Osteocyte (in vitro differentiated cells): Measurements from ENCODE around the gene CCT2. TPM values are rescaled to one million over a fixed set of nuclear protein-coding genes. Genes with fewer than 3 reads are reported as not detected.

Source experiments
- DNase-seq: peaks from one replicate; pipeline ENCODE4 v3.0.0; 2021; ENCODE audit warnings: mixed read lengths; ENCODE audit not compliant: unreplicated experiment; ENCODE audit errors: extremely low spot score
- H3K27ac Mint-ChIP-seq: one replicate; pipeline ENCODE4 v1.8.0; 2021; ENCODE audit warnings: mild to moderate bottlenecking, mixed read lengths; ENCODE audit not compliant: unreplicated experiment
- H3K27me3 Mint-ChIP-seq: one replicate; pipeline ENCODE4 v1.8.0; 2021; ENCODE audit warnings: mixed read lengths; ENCODE audit not compliant: unreplicated experiment
- H3K36me3 Mint-ChIP-seq: one replicate; pipeline ENCODE4 v1.8.0; 2021; ENCODE audit warnings: mixed read lengths; ENCODE audit not compliant: unreplicated experiment
- H3K4me1 Mint-ChIP-seq: one replicate; pipeline ENCODE4 v1.8.0; 2021; ENCODE audit warnings: mixed read lengths; ENCODE audit not compliant: unreplicated experiment
- H3K4me3 Mint-ChIP-seq: one replicate; pipeline ENCODE4 v1.8.0; 2021; ENCODE audit warnings: mild to moderate bottlenecking, moderate library complexity, mixed read lengths; ENCODE audit not compliant: unreplicated experiment
- H3K9me3 Mint-ChIP-seq: one replicate; pipeline ENCODE4 v1.8.0; 2021; ENCODE audit warnings: mixed read lengths; ENCODE audit not compliant: unreplicated experiment
- total RNA-seq: library from RNA; stranded (reverse); gene quantifications from 2 replicates; pipeline ENCODE4 v1.2.1, GENCODE V29; 2021
- TF ChIP-seq, protein P1 (sequence below): fragments of 200-600 bp; sonication (generic); IDR thresholded peaks from 2 replicates; pipeline ENCODE4 v1.5.0; 2021; ENCODE audit warnings: antibody characterized with exemption, mild to moderate bottlenecking, moderate library complexity

Gene CCT2
- total RNA-seq, 1 donor from 2014 or later = 162 TPM

GRCh38 chr12:69610126-69610525, 24.9 kb downstream of the CCT2 start:
- Mint-ChIP-seq H3K36me3 (no peaks in the 10 kb centered on the region), H3K27me3 (peaks cover 21% of the 10 kb centered on the region), H3K9me3 (no peaks in the 10 kb centered on the region), H3K4me3 (no peak overlapping the region), H3K27ac (no peak overlapping the region), H3K4me1 (no peaks in the 10 kb centered on the region)
- TF ChIP-seq, protein P1, sequence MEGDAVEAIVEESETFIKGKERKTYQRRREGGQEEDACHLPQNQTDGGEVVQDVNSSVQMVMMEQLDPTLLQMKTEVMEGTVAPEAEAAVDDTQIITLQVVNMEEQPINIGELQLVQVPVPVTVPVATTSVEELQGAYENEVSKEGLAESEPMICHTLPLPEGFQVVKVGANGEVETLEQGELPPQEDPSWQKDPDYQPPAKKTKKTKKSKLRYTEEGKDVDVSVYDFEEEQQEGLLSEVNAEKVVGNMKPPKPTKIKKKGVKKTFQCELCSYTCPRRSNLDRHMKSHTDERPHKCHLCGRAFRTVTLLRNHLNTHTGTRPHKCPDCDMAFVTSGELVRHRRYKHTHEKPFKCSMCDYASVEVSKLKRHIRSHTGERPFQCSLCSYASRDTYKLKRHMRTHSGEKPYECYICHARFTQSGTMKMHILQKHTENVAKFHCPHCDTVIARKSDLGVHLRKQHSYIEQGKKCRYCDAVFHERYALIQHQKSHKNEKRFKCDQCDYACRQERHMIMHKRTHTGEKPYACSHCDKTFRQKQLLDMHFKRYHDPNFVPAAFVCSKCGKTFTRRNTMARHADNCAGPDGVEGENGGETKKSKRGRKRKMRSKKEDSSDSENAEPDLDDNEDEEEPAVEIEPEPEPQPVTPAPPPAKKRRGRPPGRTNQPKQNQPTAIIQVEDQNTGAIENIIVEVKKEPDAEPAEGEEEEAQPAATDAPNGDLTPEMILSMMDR = no peak
- no peak for DNase-seq

DNA sequence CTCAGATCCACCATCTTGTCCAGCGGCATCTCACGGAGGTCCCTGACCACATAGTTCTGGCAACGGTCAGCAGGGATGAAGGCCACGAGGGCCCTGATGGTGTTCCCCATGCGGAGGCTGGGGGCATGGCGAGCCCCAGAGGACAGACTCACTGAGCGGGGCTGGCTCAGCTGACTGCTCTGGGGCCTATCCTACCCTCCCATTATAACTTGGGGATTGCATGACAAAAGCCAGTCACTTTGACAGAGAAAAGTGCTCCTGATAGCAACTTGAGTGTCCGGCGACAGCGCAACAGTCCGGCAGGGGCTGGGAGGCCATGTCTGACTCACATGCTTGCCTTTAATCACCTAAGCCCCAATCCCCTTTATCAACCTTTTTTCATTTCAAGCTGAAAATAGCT, 25.5 kb downstream of the CCT2 start, which contains the start of gene LRRC10:
Gene LRRC10 (minus strand): TSS at position 179 of the 400 bp plus-strand sequence. CDS start 69 bp downstream, at position 110.
- DNase-seq = no peak
- H3K27ac Mint-ChIP-seq = no peak within 1 kb of the TSS
- no peaks in the 10 kb centered on the region for H3K9me3 Mint-ChIP-seq
- H3K36me3 Mint-ChIP-seq = no peaks in the 10 kb centered on the region
- H3K27me3 Mint-ChIP-seq = peaks cover 25% of the 10 kb centered on the region
- no peaks in the 10 kb centered on the region for H3K4me1 Mint-ChIP-seq
- TF ChIP-seq, protein P1 = no peak
- no peak within 1 kb of the TSS for H3K4me3 Mint-ChIP-seq

GRCh38 chr12:69613351-69613750, 28.1 kb downstream of the CCT2 start:
- DNase-seq = no peak
- H3K4me1 Mint-ChIP-seq = no peaks in the 10 kb centered on the region
- TF ChIP-seq, protein P1 = no peak
- no peaks in the 10 kb centered on the region for H3K9me3 Mint-ChIP-seq
- H3K36me3 Mint-ChIP-seq = no peaks in the 10 kb centered on the region
- no peak overlapping the region for H3K4me3 Mint-ChIP-seq
- H3K27me3 Mint-ChIP-seq = peaks cover 41% of the 10 kb centered on the region
- H3K27ac Mint-ChIP-seq = no peak overlapping the region

DNA sequence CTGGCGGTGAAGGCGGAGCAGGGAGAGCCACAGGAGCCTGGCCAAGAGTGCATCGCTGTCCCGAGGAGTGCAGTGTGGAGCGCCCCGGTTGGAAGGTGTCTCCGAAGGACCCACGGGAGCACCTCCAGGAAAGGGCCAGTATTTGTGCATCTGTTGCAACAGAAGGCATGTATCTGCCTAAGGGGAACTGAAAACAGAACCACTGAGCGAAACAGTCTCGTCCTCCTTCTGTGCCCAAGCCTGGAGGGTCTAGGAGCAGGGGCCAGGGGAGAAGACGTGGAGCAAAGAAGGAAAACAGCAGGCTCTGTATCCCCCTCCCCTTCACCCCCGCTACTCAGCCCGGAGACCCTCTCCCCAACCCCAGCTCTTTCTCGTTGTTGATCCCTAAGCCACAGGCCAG, 30.8 kb downstream of the CCT2 start:
- Mint-ChIP-seq H3K4me1 (no peaks in the 10 kb centered on the region), H3K27ac (no peak overlapping the region), H3K4me3 (no peak overlapping the region), H3K9me3 (no peaks in the 10 kb centered on the region), H3K36me3 (no peaks in the 10 kb centered on the region), H3K27me3 (peaks cover 39% of the 10 kb centered on the region)
- no peak for DNase-seq
- TF ChIP-seq, protein P1 = no peak

DNA sequence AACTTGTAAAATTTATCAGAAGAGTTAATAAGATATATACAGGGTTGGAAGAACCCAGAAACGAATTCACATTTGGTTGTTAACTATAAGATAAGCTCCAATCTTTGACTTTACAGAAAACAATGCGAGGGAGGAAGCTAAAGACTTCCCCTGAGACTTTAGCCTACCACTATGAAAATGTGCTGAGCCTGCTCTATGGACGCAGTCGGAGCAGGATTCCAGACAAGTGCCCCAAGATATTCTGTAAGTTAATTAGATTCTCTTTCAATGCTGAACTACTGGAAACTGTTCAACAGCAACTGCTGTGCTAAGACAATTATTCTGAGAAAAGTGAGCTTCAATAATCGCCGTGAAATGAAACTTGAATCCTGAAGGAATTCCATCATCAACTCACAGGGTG, 33.8 kb downstream of the CCT2 start:
- TF ChIP-seq, protein P1 = no peak
- Mint-ChIP-seq H3K27ac (no peak overlapping the region), H3K36me3 (no peaks in the 10 kb centered on the region), H3K4me1 (no peaks in the 10 kb centered on the region), H3K4me3 (no peak overlapping the region), H3K9me3 (no peaks in the 10 kb centered on the region), H3K27me3 (peaks cover 23% of the 10 kb centered on the region)
- DNase-seq = no peak
